Brain microvascular endothelial cell (primary cell): Measurements from ENCODE around the gene GRPEL1.
"Not testable (repeated sequence)": the region's sequence is repeated elsewhere in the genome, so short reads cannot be mapped to it uniquely, and the experiment has no call there.

ENCODE experiments used
- DNase-seq: peaks from one replicate; pipeline ENCODE4 v3.0.0-alpha.2; 2020
- H3K27ac ChIP-seq: fragments of 250-450 bp; sonication (Bioruptor Pico); 2 replicates; pipeline ENCODE4 v1.5.1; 2020; ENCODE audit warnings: mild to moderate bottlenecking, moderate library complexity
- H3K27me3 ChIP-seq: fragments of 250-450 bp; sonication (Bioruptor Pico); replicated peaks from 2 replicates; pipeline ENCODE4 v1.5.1; 2020; ENCODE audit warnings: mild to moderate bottlenecking
- H3K36me3 ChIP-seq: fragments of 250-450 bp; sonication (Bioruptor Pico); replicated peaks from 2 replicates; pipeline ENCODE4 v1.5.1; 2020; ENCODE audit warnings: mild to moderate bottlenecking
- H3K4me3 ChIP-seq: 2 replicates; pipeline ENCODE4 v1.5.1; 2011; ENCODE audit warnings: low read depth, mild to moderate bottlenecking, control low read depth, low read length, moderate library complexity
- in situ Hi-C: cut with HindIII; loops from 2 replicates; pipeline ENCODE4 v1.10.0; 2017; ENCODE audit warnings: low sequenced_read_pairs, low pct_ligation_motif_present
- TF ChIP-seq, protein P1 (sequence below): IDR thresholded peaks from 2 replicates; pipeline ENCODE4 v1.5.1; 2011; ENCODE audit warnings: low read depth, mild to moderate bottlenecking, moderate library complexity, low read length, control low read depth, inconsistent platforms; ENCODE audit errors: missing control alignments

Gene GRPEL1

DNA sequence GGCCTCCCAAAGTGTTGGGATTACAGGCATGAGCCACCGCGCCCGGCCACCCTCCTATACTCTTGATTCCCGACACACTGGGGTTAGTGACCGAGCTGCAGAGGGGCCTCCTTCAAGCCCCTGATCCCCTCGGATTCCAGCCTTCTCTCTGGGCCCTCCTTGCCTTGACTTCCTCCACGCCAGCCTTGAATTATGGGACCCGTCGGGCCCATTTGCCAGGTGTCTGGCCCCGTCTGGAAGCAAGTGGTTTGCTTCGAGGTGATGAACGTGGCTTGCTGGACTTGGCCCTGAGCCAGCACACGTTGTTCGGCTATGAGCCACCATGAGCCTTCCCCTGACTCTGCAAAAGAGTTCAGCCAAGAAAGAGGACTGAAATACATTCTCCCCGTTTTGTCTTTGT, 37.4 kb upstream of the GRPEL1 start:
- Histone ChIP-seq H3K4me3 (no peak overlapping the region), H3K36me3 (no peaks in the 10 kb centered on the region), H3K27me3 (no peaks in the 10 kb centered on the region), H3K27ac (no peak overlapping the region)
- TF ChIP-seq, protein P1, sequence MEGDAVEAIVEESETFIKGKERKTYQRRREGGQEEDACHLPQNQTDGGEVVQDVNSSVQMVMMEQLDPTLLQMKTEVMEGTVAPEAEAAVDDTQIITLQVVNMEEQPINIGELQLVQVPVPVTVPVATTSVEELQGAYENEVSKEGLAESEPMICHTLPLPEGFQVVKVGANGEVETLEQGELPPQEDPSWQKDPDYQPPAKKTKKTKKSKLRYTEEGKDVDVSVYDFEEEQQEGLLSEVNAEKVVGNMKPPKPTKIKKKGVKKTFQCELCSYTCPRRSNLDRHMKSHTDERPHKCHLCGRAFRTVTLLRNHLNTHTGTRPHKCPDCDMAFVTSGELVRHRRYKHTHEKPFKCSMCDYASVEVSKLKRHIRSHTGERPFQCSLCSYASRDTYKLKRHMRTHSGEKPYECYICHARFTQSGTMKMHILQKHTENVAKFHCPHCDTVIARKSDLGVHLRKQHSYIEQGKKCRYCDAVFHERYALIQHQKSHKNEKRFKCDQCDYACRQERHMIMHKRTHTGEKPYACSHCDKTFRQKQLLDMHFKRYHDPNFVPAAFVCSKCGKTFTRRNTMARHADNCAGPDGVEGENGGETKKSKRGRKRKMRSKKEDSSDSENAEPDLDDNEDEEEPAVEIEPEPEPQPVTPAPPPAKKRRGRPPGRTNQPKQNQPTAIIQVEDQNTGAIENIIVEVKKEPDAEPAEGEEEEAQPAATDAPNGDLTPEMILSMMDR = no peak
- in situ Hi-C loops = no loop called here
- DNase-seq = no peak

DNA sequence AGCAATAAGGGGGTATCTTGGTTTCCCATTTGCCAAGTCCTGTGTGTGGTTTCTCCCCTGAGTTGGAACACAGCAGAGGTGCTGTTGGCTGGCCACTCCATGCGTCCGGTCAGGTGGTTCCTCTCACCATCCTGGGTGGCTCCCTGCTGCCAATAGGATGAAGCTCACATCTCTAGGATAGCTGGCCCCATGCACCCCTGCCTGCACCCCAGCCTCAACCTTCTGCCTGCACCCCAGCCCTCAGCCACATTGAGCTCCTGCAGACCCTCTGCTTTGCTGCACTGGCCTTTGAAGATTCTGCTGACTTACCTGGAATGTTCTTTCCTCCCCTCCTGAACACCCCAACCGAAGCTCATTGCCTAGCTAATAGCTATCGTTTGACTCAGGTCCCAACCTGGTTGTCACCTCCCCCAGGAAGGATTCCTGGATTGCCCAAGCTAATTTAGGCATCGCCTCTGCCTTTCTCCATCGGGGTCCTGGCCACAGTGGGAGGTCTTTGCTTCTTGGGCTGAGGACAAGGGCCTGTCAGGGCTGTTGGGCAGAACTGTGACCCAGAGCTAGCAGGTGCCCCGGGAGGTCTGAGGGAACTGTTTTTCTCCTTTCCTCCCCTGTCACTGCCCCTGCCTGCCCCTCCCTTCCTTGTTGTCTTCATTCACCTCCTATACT, 36.6 kb upstream of the GRPEL1 start:
- no peaks in the 10 kb centered on the region for H3K27me3 ChIP-seq
- no peak overlapping the region for H3K4me3 ChIP-seq
- no peak for DNase-seq
- H3K27ac ChIP-seq = no peak overlapping the region
- in situ Hi-C loops = no loop called here
- TF ChIP-seq, protein P1 = no peak
- no peaks in the 10 kb centered on the region for H3K36me3 ChIP-seq

DNA sequence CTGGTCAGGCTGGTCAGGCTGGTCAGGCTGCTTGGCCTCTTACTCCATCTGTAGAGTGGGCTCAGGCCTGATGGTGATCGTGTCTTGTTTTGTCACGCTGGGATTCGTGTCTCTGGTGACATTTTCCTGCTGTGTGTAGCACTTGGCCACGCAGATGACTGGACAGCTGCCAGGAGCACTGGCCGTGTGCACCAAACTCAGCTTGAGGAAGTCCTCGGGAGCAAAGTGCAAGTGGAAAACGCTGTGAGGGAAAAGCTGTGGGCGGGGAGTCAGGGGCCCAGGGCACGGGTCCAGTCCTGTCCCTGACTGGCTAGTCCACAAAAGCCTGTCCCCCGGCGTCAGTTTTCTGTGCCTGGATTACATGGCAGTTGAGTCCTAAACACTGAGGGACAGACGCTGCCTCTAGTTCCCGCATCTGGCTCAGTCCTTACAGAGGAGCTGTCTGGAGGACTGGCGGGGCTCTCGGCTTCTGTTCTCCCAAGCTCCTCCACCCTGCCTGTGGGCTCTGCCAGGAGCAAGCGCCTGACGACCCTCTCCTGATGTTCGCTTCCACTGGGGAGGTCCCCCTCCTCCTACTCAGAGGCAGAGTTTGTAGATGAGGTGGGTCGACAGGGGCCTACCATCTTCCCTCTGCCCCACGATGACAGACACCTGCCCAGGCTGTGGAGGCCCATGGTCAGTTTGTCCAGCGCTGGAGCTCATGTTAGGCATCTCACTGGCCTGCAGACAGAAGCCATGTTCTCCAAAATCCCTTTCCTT, 35.9 kb upstream of the GRPEL1 start:
- no peaks in the 10 kb centered on the region for H3K36me3 ChIP-seq
- in situ Hi-C loops = no loop called here
- peak; percentile 6 for DNase-seq
- no peaks in the 10 kb centered on the region for H3K27me3 ChIP-seq
- peak overlapping the region; percentile 39 for H3K4me3 ChIP-seq
- TF ChIP-seq, protein P1 = no peak
- no peak overlapping the region for H3K27ac ChIP-seq

- in situ Hi-C loops = no loop called here
- Histone ChIP-seq H3K36me3 (no peaks in the 10 kb centered on the region), H3K27ac (no peak overlapping the region), H3K4me3 (peak overlapping the region; percentile 63), H3K27me3 (no peaks in the 10 kb centered on the region)
- DNase-seq = peak; percentile 55
- TF ChIP-seq, protein P1 = no peak
Measured at GRCh38 chr4:7103031-7103606, 35.3 kb upstream of the GRPEL1 start.

GRCh38 chr4:7102516-7102909, 34.6 kb upstream of the GRPEL1 start:
- H3K36me3 ChIP-seq, in situ Hi-C loops, H3K27me3 ChIP-seq, H3K27ac ChIP-seq, DNase-seq: not testable (repeated sequence)
- H3K4me3 ChIP-seq = peak overlapping the region; percentile 63
